ENCODE data around the gene FRMPD4. TPM values are rescaled to one million over a fixed set of nuclear protein-coding genes. Genes with fewer than 3 reads are reported as not detected.

FRMPD4 gene
- total RNA-seq, 4 donors from 2014 or later, result under 0.01 to 0.39 (median 0.30) TPM; not detected in 1

- Histone ChIP-seq H3K4me3 (no peak overlapping the region), H3K27ac (no peak overlapping the region), H3K4me1 (no peaks in the 10 kb centered on the region), H3K27me3 (no peaks in the 10 kb centered on the region), H3K9me3 (no peaks in the 10 kb centered on the region), H3K36me3 (no peaks in the 10 kb centered on the region)
- 68 to 76% methylated on average over 2 of the region's 2 CpGs for WGBS, 2 donors
- TF ChIP-seq EP300 (IDR thresholded peaks at IDR 0.05) (no peak), CTCF (IDR thresholded peaks at IDR 0.05) (no peak), POLR2A (IDR thresholded peaks at IDR 0.05) (no peak)
- no peak for DNase-seq (ENCODE audit: low spot score in 2 of 2)
Observed at GRCh38 chrX:12452268-12452667, 314.0 kb downstream of the FRMPD4 start.

GRCh38 chrX:12460929-12461328, 322.7 kb downstream of the FRMPD4 start:
- Histone ChIP-seq H3K9me3 (no peaks in the 10 kb centered on the region), H3K27ac (no peak overlapping the region), H3K27me3 (no peaks in the 10 kb centered on the region), H3K4me3 (no peak overlapping the region), H3K36me3 (no peaks in the 10 kb centered on the region), H3K4me1 (no peaks in the 10 kb centered on the region)
- WGBS, 2 donors, result 74 to 88% methylated on average over 2 of the region's 2 CpGs
- TF ChIP-seq POLR2A (IDR thresholded peaks at IDR 0.05), result no peak
- TF ChIP-seq CTCF (IDR thresholded peaks at IDR 0.05), result no peak
- TF ChIP-seq EP300 (IDR thresholded peaks at IDR 0.05), result no peak
- no peak for DNase-seq (ENCODE audit: low spot score in 2 of 2)

GRCh38 chrX:12463052-12463451, 324.8 kb downstream of the FRMPD4 start:
- Histone ChIP-seq H3K9me3 (no peaks in the 10 kb centered on the region), H3K4me1 (no peaks in the 10 kb centered on the region), H3K4me3 (no peak overlapping the region), H3K36me3 (no peaks in the 10 kb centered on the region), H3K27me3 (no peaks in the 10 kb centered on the region), H3K27ac (no peak overlapping the region)
- DNase-seq (ENCODE audit: low spot score in 2 of 2), result no peak
- 76 to 100% methylated on average over 1 to 2 of the region's 2 CpGs for WGBS, 2 donors
- TF ChIP-seq CTCF (IDR thresholded peaks at IDR 0.05) (no peak), POLR2A (IDR thresholded peaks at IDR 0.05) (no peak), EP300 (IDR thresholded peaks at IDR 0.05) (no peak)

GRCh38 chrX:12463873-12464272, 325.6 kb downstream of the FRMPD4 start:
- no peaks in the 10 kb centered on the region for H3K36me3 ChIP-seq
- 66 to 73% methylated on average over 2 of the region's 2 CpGs for WGBS, 2 donors
- DNase-seq (ENCODE audit: low spot score in 2 of 2), result no peak
- H3K27me3 ChIP-seq, result no peaks in the 10 kb centered on the region
- H3K4me1 ChIP-seq, result no peaks in the 10 kb centered on the region
- no peaks in the 10 kb centered on the region for H3K9me3 ChIP-seq
- H3K27ac ChIP-seq, result no peak overlapping the region
- no peak for TF ChIP-seq POLR2A (IDR thresholded peaks at IDR 0.05)
- no peak for TF ChIP-seq CTCF (IDR thresholded peaks at IDR 0.05)
- TF ChIP-seq EP300 (IDR thresholded peaks at IDR 0.05), result no peak
- no peak overlapping the region for H3K4me3 ChIP-seq

- TF ChIP-seq EP300 (IDR thresholded peaks at IDR 0.05) (no peak), POLR2A (IDR thresholded peaks at IDR 0.05) (no peak), CTCF (IDR thresholded peaks at IDR 0.05) (no peak)
- Histone ChIP-seq H3K27me3 (no peaks in the 10 kb centered on the region), H3K27ac (no peak overlapping the region), H3K4me3 (no peak overlapping the region), H3K9me3 (no peaks in the 10 kb centered on the region), H3K36me3 (no peaks in the 10 kb centered on the region), H3K4me1 (no peaks in the 10 kb centered on the region)
- no peak for DNase-seq (ENCODE audit: low spot score in 2 of 2)
- 71 to 92% methylated on average over 1 of the region's 1 CpG for WGBS, 2 donors
Observed at GRCh38 chrX:12467321-12467720, 329.0 kb downstream of the FRMPD4 start.

All from tibial nerve (tissue), 4 donors.